Measurements from ENCODE around the gene CAMSAP2.

The CAMSAP2 gene

GRCh38 chr1:200762089-200762488, 23.4 kb downstream of the CAMSAP2 start:
- no peak overlapping the region for H3K4me3 ChIP-seq (ENCODE audit: low read depth, low read length)
- in situ Hi-C loops (cut with HindIII; ENCODE audit: low sequenced_read_pairs) = no loop called here
- TF ChIP-seq CTCF (IDR thresholded peaks at IDR 0.05; ENCODE audit: low read depth, low read length) = no peak
- no peak for DNase-seq (ENCODE audit: low read depth, low spot score)

DNA sequence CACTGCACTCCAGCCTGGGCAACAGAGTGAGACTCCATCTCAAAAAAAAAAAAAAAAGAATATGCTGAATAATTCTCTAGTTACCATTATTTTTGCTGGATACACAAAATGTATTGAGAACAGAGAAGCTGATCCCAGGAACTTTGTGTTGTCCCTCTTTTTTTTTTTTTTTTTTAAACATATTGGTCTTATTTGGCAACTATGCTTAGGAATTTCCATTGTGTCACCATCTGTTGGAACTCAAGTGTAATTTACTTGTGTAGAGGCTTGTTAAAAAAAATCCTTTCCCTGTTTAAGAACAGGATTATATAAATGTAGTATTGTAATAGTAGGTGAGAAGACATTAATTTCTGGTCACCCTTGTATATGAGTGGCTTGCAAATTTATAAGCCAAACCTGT, 28.6 kb downstream of the CAMSAP2 start:
- H3K4me3 ChIP-seq (ENCODE audit: low read depth, low read length) = no peak overlapping the region
- in situ Hi-C loops (cut with HindIII; ENCODE audit: low sequenced_read_pairs) = no loop called here
- TF ChIP-seq CTCF (IDR thresholded peaks at IDR 0.05; ENCODE audit: low read depth, low read length) = no peak
- DNase-seq (ENCODE audit: low read depth, low spot score) = no peak

GRCh38 chr1:200771625-200772555, 33.2 kb downstream of the CAMSAP2 start:
- no peak for DNase-seq (ENCODE audit: low read depth, low spot score)
- no peak for TF ChIP-seq CTCF (IDR thresholded peaks at IDR 0.05; ENCODE audit: low read depth, low read length)
- H3K4me3 ChIP-seq (ENCODE audit: low read depth, low read length) = no peak overlapping the region
- in situ Hi-C loops (cut with HindIII; ENCODE audit: low sequenced_read_pairs) = no loop called here

GRCh38 chr1:200774311-200774710, 35.6 kb downstream of the CAMSAP2 start:
- no peak overlapping the region for H3K4me3 ChIP-seq (ENCODE audit: low read depth, low read length)
- in situ Hi-C loops (cut with HindIII; ENCODE audit: low sequenced_read_pairs) = no loop called here
- DNase-seq (ENCODE audit: low read depth, low spot score) = no peak
- no peak for TF ChIP-seq CTCF (IDR thresholded peaks at IDR 0.05; ENCODE audit: low read depth, low read length)

DNA sequence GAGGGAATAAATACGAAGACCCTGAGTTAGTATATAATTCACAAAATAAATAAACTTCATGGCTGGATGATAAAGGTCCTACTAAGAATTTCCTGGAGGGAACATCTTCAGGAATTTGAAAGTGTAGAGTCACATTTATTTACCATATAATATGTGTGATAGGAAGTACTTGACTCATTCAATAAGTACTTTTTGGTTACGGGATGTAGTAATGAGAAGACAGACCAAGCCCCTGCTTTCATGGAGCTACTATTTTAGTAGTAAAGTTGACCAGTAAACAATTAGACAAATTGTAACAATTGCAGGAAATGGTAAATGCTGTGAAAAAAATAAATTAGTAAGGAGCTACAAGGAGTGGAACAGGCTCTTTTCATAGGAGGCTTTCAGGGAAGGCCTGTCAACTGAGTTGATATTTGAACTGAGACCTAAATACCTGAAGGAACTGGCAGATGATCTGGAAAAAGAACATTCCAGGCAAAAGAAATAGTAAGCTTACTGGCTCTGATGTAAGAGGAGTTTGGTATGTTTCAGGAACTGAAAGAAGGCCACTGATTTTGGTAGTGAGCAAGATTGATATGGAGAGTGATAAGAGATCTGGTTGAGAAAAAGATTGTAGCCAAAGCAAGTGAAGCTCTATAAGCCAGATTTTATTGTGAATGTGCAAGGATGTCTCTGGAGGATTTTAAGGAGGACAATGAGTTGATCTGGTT, 36.2 kb downstream of the CAMSAP2 start:
- H3K4me3 ChIP-seq (ENCODE audit: low read depth, low read length) = no peak overlapping the region
- in situ Hi-C loops (cut with HindIII; ENCODE audit: low sequenced_read_pairs) = no loop called here
- TF ChIP-seq CTCF (IDR thresholded peaks at IDR 0.05; ENCODE audit: low read depth, low read length) = no peak
- no peak for DNase-seq (ENCODE audit: low read depth, low spot score)

- no peak overlapping the region for H3K4me3 ChIP-seq (ENCODE audit: low read depth, low read length)
- TF ChIP-seq CTCF (IDR thresholded peaks at IDR 0.05; ENCODE audit: low read depth, low read length) = no peak
- no peak for DNase-seq (ENCODE audit: low read depth, low spot score)
- in situ Hi-C loops (cut with HindIII; ENCODE audit: low sequenced_read_pairs) = no loop called here
Measured at GRCh38 chr1:200775850-200776249, 37.2 kb downstream of the CAMSAP2 start.
